SU-DHL-6 (cell line): Measurements from ENCODE around the gene DTNBP1.

Experiments used
- CTCF ChIP-seq: fragments of 200-600 bp; sonication (generic); IDR thresholded peaks from one replicate; pipeline ENCODE4 v1.5.1; 2017; ENCODE audit warnings: antibody characterized with exemption, mild to moderate bottlenecking, low read length, moderate library complexity; ENCODE audit not compliant: insufficient read depth, poor library complexity, severe bottlenecking
- EZH2phosphoT487 ChIP-seq: fragments of 200-600 bp; sonication (generic), shearing (Covaris generic); conservative IDR thresholded peaks from 2 replicates; pipeline ENCODE4 v1.6.1; 2018; ENCODE audit warnings: mild to moderate bottlenecking, antibody characterized with exemption, low read length, moderate library complexity, mixed read lengths

- TF ChIP-seq EZH2phosphoT487, result no peak
- TF ChIP-seq CTCF, result no peak
Measured at GRCh38 chr6:15608396-15608795, 54.4 kb downstream of the DTNBP1 start.
